CD4-positive, alpha-beta T cell treated with Interferon alpha-2 for 1 hour (primary cell): ENCODE results near the gene AGAP1.

Experiments used
- DNase-seq, 2 donors: peaks; one replicate each; pipeline ENCODE4 v3.0.0-alpha.2; 2020 to 2022

The AGAP1 gene

DNA sequence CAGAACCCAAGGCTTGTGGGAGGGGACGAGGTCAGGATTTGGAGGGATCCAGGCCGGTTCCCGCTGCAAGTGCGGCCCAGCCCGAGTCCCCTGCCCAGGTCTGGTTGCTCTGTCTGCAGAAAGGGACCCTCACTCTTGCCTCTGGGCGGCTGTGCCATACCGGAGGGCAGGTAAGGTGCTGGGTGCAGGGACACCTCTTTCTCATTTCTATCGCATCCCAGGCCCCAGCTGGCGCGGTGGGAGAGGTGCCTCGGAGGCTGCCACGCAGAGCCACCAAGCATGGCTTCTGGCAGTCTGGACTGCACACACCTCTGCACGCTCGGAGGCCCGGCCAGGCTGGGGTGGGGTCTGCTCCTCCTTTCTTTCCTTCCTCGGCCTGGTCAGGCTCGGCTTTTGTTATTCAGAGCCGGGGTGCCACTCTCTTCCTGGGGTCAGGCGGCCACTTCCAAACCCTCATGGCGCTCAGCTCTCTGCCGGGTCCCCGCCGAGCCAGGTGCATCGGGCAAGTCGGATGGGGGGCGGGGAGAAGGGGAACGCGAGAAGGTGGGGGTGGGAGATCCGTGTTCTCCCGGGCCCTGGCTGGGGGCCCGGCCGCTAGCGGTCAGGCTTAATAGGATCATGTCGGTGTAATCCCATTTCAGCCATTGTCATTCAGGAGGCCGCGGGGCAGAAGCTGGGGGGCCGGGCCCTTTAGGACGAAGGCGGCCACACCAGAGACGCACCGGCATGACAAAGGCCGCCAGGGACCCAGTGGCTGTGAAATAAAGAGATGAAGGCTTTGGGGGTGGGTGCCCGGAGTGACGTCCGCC lies 665.3 kb downstream of the AGAP1 start:
- DNase-seq, result no peak

DNA sequence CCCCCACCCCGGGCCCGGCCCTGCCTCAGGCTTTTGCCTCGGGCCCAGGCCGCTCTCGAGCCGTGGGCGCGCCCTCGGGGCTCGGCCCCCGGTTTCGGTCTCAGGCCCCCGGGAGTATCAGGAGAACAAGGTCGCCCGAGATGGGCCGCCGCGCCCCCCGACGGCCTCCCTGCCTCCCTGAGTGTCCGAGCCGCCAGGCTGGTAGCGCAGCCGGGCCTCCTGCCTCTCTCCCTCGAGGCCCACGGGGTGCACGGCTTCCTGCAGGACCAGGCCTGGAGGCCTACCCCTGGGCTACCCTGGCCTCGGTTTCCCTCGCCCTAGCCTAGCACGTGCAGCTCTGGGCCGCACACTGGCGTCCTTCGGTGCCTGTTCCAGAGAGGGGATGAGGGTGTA lies 665.9 kb downstream of the AGAP1 start:
- no peak for DNase-seq

DNA sequence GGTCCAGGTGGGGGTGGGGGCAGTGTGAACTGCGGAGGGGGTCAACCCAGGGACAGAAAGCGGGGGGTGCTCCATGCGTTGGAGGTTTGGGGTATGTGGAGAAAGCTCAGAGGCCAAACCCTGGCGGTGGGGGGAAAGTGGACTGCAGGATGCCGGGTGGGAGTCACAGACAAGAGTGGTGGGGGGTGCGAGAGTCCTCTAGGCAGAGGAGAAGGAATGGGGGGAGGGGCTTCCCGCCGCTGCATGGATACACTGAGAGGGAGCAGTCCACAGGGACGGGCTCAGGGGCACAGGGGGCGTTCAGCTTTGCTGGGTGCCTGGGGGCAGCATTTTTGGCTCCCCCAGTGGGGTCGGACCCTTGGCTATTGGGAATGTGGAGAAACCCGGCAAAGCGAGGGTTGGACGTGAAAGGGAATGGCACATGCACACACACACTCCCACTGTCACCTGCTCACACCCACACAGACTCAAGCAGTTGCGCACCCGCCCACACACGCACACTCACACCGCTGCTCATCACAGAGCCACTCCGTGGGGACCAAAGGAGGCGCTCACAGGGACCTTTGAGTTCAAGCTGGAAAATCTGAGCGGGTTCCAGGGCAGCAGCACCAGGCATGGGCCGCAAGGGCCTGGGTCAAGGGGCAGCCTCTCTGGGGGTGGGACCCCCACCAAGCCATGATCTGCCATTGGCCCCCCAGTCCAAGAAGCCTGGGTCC lies 666.7 kb downstream of the AGAP1 start:
- DNase-seq, result no peak

DNA sequence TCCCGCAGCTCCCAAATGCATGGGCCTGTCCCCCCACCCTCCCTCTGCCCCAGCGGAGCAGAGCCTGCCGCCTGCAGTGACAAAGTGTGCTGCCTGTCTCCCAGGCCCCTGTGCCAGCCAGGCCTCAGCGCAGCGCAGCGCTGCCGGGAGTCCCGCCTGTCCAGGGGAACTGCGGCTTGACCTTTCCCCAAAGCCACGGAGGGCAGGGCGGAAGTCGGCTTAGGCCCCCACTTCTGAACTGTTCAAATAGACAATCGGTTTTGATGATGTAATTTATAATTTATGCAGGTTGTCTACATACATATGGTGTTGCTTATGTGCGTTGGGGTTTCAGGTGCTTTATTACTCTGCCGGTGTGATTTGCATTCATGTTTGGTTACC lies 667.2 kb downstream of the AGAP1 start:
- no peak for DNase-seq

DNA sequence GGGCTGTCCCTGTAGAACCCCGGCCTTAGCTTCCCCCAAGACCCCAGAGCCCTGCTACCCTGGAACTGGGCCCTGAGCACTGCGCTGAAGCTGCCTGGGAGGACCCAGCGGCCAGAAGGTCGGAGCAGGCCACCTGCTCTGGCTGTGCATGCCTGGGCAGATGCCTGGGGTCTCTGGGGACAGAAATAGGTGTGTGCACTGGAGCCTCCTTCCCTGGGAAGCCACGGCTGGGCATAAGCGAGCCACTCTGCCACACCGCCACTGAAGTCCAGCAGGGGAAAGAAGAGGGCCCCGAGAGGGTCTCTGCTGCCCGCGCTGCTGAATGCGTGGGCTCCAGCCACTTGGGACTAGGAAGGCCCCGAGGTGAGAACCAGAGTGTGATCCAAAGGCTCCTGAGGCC lies 667.7 kb downstream of the AGAP1 start:
- no peak for DNase-seq

DNA sequence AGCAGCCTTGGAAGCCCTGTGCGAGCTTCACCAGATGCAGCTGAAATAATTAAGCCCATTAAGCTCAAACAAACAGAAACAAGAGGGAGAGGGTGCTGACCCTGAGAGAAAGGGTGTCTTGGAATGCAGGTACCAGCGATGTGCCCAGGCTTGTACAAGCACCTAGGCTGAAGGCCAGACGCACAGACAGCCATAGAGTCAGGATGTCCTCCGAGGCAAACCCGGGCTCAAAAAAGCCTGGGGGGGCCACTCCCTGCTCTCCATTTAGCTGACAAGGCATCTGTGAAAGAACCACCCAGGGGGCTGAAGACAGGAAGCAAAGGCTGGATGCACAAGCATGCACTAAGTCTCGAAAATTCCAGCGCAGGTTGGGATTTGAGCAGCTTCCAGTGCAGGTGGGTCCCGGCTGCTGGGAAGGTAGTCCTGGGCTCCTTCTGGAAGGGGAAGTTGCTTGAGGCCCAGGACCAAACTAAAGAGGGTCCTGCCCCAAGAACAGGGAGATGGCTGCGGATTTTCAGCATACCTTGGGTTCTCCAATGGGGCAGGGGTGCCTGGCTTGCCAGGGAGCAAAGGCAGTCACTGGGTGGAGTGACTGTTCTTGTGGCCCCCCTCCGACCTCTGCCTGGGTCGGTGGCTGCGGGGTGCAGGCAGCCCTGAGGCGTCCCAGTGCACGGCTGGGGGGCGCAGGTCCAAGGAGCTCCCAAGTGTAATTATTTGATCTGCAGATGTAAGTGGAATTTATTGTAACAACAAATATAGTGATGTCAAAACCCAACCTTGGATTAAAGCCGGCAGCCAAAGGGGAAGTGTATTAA lies 668.4 kb downstream of the AGAP1 start:
- DNase-seq, result no peak

DNA sequence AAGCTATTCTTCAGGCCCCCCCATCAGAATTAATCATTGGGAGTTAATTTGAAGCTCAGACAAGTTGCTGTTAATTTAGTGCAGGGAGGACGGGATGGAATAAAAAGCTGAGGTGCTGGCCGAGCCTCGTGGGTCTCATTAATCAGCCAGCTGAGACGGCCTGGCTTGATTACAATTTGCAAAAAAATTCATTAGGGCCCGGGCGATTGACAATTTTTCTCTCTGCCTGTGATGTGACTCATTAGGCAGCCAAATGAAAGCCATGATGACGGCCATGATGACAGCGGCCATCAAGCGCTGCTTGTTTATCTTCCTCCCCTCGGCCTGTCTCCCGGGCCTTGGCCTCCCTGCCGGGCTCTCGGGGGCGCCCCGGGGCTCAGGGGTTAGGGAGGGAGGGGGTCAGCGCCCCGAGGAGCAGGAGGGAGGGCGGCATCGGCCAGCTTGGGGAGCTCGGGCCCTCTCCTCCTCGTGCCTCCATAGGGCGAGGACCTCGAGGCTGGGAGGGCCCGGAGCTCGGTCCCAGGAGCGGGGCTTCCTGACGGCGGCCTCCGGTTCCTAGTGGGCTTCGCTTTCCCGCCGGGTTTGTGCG lies 669.1 kb downstream of the AGAP1 start:
- DNase-seq, result no peak

DNA sequence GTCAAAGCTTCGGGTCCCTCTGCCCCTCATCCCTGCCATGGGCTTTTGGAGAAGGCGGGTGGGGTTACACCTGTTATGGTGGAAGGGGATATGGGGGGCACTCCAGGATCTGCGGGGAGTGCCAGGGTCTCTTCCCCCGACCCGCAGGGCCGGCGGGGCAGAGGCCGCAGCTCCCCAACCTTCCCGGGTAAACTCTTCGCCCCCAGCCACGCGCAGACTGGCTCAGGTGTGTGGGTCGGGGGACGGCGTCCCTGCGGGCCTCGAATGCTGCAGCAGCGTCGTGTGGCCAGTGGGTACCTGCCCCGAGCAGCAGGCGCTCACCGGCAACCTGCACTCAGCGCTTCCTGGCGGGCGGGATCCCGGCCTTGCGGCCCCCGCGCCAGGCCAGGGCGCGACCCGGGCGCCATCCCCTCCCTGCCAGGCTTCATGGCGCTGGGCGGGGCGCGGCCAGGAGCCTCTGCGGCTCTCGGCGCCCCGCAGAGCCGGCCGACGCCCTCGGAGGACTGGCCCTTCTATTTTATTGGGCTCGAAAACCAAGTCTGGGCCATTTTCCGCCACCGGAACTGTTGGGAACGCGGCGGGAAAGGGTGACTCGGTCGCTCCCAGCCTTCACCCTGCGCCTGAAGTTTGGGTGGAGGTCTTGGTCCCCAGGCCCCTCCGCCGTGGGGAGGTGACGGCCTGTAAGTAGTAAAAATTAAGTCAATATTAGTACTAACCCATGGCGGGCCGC lies 669.8 kb downstream of the AGAP1 start:
- no peak for DNase-seq

DNA sequence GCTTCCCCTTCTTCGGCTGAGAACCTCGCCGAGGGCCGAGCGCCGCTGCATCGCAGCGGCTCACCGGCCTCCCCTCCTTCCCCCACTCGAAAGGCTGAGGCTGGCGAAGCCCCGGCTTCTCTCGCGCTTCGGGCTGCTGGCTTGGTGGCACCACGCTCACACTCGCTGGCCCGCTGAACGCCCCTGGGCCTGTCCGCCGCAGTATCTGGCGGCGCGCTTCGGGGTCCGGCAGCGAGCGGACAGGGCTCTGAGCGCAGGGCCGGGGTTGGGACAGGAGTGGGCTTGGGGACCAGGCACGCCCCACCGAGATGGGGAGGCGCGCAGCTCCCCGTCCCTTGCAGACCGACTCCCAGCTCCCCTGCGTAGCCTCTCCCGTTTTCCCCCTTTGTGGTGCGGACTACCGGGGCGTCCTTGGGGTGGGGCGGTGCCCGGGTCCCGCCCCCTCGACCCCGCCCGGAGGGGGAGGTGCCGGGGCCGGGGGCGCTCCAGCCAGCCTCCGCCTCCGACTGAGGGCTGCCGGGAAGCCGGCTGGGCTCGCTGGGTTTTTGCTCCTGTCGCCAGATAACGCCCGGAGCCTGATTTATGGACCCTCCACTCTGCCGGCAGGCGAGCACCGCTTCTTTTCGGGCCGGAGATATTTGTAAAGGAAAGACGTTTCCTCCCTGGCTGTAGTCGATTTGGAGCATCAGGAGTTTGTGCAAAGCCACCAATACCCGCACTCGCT lies 670.5 kb downstream of the AGAP1 start:
- no peak for DNase-seq

DNA sequence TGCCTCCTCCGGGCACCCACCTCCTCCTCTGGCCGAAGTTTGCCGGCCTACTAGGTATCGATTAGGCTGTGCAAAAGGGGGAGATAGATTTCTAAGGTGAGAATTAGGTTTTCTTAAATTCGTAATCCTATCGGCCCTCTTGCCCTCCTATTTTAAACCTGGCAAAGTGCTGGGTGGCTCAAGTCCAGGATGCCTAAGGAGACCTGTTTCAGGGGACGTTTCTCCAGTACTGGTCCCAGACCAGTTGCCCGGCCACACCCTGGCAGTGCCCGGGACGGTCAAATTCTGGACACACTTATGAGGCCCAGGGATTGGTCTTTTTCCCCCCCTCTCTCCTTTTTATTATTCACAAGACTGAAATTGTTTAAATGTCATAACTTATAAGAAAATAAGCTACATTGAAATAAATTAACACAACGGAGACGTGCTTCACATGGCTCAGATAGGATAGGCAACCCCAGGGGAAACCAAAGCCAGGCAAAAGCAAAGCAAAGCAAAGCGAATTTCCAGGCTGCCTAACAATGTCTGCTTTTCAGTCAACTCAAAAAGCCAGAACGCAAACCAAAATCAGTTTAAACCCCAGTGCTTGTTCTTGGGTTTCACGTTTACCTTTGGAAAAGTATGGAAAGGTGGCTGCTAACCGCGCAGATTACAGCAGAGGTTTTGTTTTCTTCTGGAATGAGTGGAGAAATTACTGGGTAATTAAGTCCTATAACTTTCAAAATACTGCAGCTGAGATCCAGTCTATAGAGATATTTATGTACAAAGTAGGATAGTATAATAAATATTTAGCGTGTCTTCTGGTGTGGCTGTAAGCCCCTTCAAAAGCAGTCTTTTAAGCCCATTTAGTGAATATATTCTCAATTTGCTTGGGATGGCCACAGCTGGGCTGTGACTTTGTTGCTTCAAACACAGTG lies 671.3 kb downstream of the AGAP1 start:
- DNase-seq, result no peak

DNA sequence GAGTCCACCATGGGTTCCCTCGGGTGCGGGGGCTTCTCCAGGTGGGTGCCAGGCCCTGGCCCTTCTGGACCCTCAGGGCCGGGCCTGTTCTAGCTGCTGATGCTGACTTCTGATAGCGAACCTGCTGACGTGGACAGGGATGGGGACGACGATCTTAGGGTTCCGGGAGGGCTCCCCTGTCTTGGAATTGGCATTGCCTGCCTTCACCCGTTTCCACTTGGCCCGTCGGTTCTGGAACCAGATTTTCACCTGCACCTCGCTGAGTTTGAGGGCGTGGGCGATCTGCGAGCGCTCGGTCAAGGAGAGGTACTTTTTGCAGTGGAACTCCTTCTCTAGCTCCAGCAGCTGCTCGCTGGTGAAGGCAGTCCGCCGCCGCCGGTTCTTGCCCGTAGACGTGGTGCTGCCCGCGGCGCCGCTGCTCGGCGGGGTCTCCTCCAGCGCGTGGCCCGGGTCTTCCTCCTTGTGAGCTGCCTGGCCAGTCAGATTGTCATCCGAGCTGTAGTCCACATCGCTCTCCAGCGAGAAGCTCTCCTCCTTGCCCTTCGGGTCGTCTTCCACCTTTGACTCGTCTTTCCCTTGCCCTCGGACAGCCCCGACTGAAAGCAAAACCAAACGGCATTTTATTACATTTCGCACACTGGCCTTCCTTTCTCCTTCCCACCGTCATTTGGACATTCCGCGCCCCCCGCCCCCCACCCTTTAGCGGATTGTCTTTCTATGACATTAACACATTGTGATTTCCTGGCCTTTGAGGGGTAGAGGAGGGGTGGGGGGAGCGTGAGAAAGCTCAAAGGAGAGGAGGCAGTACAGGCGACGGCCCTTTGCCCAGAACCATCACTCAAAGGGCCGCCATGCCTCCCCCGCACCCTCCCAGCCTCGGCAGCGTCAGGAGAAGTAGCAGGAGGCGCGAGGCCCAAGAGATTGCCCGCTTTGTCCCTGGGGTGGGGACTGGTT lies 672.3 kb downstream of the AGAP1 start:
- no peak for DNase-seq

DNA sequence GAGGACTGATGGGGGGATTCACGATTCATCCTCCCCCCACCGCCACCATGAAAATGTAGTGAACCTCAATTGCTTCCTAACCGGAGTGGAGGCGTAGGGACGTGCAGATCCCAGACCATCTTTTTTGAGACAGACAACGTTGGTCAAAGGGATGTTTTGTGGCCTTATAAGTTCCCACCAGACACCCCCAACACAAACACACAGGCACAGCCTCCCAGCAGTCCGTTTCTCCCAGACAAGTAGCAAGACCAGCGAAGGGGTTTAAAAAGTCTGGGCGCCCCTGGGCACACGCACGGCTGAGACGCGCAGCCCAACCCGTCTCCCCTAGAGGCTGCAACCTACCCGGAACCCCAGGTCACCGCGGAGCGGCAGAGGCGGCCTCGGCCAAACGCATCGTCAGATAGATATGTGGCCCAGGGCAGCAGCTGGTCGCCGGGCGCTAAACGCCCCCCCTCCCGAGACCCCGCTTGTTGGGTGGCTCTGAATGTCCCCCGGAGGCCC lies 673.0 kb downstream of the AGAP1 start:
- DNase-seq, result no peak

DNA sequence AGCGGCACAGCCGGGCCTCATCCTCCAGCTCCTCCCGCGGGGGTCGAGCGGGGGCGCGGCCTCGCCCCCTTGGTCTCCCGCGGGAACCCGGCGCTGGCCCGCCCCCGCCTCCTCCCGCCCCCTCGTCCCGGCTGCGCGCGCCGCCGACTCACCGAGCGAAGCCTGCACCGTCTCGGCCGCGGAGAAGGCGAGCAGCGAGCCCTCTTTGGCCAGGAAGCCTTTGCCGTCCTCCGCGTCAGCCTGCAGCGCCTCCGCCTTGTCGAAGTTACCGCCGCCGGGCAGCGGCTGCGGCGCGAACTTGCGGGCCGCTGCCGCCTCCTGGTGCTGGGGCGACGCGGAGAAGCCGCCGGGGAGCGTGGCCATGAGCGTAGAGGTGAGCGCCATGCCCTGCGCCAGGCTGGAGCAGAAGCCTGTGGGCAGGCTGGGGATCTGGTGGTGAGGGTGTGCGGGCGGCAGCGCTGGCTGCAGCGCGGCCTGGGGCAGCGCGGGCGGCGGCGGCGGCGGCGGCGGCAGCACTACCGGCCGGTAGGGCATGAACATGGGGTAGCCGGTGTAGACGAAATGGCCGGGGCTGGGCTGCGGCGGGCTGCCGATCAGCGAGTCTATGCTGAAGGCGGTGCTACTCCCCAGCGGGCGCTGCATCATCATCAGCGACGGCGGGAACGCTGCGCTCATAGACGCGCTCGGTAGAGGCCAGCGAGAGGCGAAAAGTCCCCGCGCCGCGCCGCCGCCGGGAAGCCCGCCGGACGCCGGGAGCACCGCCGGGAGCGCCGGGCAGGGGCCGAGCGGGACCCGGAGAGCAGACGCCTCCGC lies 673.7 kb downstream of the AGAP1 start:
- DNase-seq, result no peak

DNA sequence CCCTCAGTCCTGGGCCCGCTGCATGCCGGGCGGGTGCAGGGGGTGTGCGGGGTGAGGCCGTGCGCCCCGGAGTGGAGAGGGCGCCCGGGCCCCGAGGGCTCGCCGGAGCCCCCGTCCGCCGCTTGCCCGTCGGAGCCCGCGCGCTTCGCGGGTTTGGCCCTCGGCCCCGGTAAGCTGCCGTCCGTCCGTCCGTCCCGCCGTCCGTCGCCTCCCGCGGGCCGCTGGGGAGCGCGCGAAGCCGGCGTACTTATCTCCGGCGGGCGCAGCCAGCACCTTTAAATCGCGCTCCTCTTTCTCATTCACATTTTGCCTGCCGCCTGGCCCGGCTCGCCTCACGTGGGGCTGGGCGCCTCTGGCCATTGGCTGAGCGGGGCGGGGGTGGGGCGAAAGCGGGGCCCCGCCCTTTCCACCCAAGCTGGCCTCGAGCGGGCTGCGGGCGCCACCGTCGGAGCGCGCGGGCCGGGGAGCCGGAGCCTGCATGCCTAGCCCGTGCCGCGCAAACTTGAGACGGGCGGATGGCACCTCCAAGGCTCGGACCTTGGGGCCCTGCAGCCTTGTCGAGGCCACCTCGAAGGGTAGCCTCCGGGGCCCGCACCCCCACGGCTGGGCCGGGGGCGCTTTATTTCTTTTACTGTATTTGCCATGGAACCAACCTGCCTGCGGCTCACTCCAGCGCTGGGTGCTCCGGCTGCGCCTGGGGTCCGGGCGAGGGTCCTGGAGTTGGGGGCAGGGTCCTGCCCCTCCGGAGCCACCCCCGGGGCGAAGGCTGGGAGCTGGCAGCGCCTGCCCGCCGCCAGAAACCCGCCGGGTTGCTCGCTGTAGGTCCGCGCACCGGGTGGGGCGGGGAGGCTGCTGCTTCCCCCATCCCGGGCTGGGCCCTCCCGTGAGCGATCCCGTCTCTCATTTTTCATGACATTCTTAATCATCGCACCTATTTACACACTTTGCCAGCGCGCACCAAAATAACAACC lies 674.6 kb downstream of the AGAP1 start, which contains the start of gene GBX2:
GBX2 (minus strand) TSS at position 277 of the 971 bp plus-strand sequence. CDS start 415 bp downstream, outside the sequence.
- DNase-seq, result no peak

DNA sequence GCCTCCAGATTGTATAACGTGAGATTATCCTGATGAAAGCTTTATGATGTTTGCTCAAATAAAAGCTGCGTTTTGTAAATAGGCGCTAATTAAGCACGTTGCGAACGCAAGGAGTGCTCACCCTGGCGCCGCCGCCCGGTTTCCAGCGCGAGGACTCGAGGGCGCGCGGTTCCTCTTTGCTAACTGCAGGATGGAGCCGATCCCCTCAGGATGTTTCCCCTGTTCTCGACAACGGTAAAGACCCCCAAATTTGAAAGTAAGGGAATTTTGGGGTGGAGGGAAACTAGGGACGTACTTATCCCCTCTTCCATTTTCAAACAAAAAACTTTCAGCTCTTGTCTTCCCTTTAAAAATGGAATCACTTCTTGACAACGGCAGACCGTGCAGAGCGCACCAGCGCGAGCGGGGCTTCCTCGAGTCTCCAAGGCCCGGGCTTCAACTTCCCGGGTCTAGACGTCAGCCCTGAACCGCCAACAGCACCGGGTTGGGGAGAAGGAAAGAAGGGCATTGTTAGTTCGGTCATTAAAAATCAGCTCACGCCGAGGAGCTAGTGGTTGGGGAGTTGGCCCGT lies 675.4 kb downstream of the AGAP1 start:
- no peak for DNase-seq

DNA sequence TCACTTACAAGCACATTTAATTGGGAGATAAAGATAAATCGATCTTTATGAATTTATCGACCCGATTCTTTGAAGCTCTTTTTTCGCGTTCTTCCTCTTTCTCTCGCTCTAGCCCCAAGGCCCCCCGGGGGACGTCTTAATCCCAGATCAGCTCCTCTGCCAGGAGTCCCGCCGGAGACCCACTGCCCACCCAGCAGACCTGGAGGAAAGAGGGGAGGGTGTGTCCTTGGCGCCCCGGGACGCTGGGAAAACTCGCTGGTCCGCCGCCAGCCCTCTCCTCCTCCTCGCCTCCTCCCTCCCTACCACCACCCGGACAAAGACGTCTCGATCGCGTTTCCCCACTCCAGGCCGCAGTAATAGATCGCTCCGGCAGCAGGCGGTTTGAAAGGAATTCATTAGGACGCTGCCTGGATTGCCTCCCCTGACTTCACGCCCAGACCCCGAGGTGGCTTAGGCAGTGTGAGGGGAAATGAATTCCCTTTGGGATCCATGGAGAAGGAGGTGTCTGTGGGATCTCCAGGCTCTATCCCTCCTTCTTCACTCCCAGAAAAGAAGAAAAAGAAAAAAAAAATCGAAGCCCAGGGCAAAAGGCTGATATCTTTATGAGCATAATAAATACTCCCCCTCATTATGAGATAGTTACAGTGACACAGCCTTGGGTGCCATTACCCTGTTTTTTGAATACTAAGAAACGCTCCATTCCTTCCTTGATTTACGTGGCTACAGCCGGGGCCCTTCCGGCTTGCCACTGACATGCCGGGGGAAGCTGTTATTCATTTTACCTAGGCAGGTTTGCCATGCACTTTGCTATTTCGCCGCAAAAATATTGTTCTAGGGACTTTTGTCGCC lies 676.1 kb downstream of the AGAP1 start:
- no peak for DNase-seq
